ENCODE results near the gene KCNG2.
"Not testable (repeated sequence)": the region's sequence is repeated elsewhere in the genome, so short reads cannot be mapped to it uniquely, and the experiment has no call there.

KCNG2 gene, protein sequence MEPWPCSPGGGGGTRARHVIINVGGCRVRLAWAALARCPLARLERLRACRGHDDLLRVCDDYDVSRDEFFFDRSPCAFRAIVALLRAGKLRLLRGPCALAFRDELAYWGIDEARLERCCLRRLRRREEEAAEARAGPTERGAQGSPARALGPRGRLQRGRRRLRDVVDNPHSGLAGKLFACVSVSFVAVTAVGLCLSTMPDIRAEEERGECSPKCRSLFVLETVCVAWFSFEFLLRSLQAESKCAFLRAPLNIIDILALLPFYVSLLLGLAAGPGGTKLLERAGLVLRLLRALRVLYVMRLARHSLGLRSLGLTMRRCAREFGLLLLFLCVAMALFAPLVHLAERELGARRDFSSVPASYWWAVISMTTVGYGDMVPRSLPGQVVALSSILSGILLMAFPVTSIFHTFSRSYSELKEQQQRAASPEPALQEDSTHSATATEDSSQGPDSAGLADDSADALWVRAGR

GRCh38 chr18:79797518-79798345 is at the start of gene KCNG2:
KCNG2 (plus strand) TSS chr18:79797938; CDS start chr18:79863668, 65,730 bp downstream.
- no peak for DNase-seq

GRCh38 chr18:79748321-79749180 is 49.2 kb upstream of the KCNG2 start:
- no peak for DNase-seq

GRCh38 chr18:79749251-79750191 is 48.2 kb upstream of the KCNG2 start:
- no peak for DNase-seq

- DNase-seq = no peak
Measured at GRCh38 chr18:79750980-79751571, 46.7 kb upstream of the KCNG2 start.

GRCh38 chr18:79751918-79752578 is 45.7 kb upstream of the KCNG2 start:
- not testable (repeated sequence) for DNase-seq

GRCh38 chr18:79752946-79753345 is 44.8 kb upstream of the KCNG2 start:
- not testable (repeated sequence) for DNase-seq

DNA sequence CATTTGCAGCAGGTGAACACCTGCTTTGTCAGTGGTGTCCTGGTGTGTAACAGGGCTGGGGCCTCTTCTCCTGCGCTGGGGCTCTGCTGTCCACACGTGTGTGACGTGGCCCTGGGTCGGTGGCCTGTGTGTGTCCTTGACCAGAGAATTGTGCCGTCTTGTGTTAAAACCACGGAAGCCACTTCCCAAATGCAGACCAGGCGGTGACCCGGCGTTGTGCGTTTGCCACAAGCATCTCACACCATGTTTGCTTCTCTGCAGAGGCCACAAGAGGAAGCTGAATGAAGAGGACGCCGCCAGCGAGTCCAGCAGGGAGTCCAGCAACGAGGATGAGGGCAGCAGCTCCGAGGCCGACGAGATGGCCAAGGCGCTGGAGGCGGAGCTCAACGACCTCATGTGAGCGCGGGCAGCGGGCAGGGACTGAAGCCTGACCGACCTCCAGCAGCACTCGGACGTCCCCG is 44.3 kb upstream of the KCNG2 start:
- DNase-seq = no peak

- no peak for DNase-seq
Measured at GRCh38 chr18:79754022-79754761, 43.5 kb upstream of the KCNG2 start.

DNA sequence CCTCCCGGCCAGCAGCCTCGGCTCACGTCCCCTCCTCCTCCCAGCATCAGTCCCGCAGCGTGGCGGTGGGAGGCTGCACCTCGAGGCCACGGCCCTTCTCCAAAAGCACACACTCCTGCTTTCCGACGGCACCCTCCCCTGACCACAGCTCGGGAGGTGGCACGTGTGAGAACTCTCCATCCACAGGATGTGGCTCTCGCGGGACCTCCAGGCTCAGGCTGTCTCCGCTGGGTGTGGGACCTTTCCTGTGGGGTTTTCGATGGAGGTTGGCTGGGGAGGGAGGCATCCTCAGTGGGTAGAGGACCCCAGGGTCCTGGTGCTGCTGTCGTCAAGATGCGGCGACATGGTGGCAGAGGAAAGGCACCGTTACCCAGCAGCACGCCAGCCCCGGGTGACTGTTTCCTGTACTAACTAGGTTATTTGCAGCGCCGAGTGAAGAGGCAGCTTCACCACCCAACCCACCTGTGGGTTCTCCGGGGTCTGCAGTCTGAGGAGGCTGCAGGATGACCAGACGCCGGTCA is 42.8 kb upstream of the KCNG2 start:
- DNase-seq = no peak

GRCh38 chr18:79755496-79756142 is 42.1 kb upstream of the KCNG2 start:
- DNase-seq = no peak

GRCh38 chr18:79756143-79756500 is 41.6 kb upstream of the KCNG2 start:
- DNase-seq = no peak

- DNase-seq = no peak
Measured at GRCh38 chr18:79756826-79757225, 40.9 kb upstream of the KCNG2 start.

DNA sequence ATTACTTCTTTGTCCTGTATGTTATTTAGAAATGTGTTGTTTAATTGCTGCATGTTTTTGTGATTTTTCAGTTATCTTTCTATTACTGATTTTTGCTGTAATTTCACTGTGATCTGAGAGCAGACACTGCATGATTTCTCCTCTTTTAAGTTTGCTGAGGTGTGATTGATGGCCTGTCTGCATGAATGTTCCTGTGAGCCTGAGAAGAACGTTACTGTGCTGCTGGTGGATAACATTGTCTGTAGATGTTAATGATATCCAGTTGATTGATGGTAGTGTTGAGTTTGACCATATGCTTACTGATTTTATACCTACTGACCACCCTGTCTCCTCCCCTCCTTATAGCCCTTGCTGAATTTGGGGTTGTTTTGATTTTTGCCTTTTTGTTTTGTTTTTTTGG is 37.4 kb upstream of the KCNG2 start:
- DNase-seq = no peak

- DNase-seq = no peak
Measured at GRCh38 chr18:79760881-79761280, 36.9 kb upstream of the KCNG2 start.

DNA sequence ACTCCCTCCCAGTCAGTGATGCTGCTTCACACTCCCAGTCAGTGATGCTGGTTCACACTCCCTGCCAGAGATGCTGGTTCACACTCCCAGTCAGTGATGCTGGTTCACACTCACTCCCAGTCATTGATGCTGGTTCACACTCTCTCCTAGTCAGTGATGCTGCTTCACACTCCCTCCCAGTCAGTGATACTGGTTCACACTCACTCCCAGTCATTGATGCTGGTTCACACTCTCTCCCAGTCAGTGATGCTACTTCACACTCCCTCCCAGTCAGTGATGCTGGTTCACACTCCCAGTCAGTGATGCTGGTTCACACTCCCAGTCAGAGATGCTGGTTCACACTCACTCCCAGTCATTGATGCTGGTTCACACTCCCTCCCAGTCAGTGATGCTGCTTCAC is 34.3 kb upstream of the KCNG2 start:
- no peak for DNase-seq

GRCh38 chr18:79764131-79764530 is 33.6 kb upstream of the KCNG2 start:
- DNase-seq = no peak

DNA sequence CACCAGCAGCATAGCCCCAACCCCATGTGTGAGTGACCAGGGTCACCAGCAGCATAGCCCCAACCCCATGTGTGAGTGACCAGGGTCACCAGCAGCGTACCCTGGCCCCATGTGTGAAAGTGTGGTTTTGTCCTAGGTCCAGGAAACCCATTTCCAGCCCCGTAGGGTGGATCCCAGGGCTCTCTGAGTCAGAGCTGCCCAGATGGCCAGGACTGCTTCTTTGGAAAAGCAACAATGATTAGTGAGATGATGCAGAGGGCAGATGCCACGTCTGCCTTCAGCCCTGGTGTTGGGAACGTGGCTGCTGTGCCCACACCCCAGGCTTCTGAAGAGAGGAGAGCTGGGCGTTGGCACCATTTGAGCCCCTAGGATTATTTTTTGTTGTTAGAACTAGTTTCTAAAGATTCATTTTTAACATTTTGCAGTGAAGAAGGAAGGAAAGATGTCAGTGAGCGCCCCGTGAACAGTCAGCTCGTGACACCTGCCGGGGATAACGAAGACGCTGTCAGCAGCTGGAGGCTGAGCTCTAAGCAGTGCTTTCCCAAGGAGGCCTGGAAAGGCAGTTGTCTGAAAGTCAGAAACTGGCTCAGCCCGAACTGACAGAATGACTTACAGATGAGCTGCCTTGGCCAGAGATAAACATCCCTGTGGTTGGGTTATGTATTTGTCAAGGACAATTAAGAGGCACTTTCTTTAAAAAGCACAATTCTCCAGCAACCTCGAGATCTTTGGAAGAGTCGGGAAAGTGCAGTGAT is 32.1 kb upstream of the KCNG2 start:
- DNase-seq = no peak

- DNase-seq = no peak
Measured at GRCh38 chr18:79766308-79766707, 31.4 kb upstream of the KCNG2 start.
